Measurements from ENCODE around the gene LRRC3B. TPM values are rescaled to one million over a fixed set of nuclear protein-coding genes. Genes with fewer than 3 reads are reported as not detected.

Gene LRRC3B
- total RNA-seq, 2 experiments from 2014 or later = not detected

GRCh38 chr3:26715431-26715830, 92.9 kb downstream of the LRRC3B start:
- intact Hi-C loops (cut with micrococcal nuclease; ENCODE audit: unreplicated experiment) = no loop called here
- no peak for DNase-seq (ENCODE audit: low spot score)
- CTCF ChIA-PET (ENCODE audit: unreplicated experiment) = no interaction called here
- Histone ChIP-seq H3K27ac (ENCODE audit: low read depth, low read length, poor library complexity, severe bottlenecking) (no peak overlapping the region), H2AFZ (ENCODE audit: low read length) (no peak overlapping the region), H3K4me3 (ENCODE audit: low read depth, low read length, poor library complexity, severe bottlenecking) (no peak overlapping the region), H3K36me3 (ENCODE audit: insufficient read depth, low read length) (no peaks in the 10 kb centered on the region), H3K4me2 (ENCODE audit: low read length) (no peak overlapping the region), H4K20me1 (ENCODE audit: insufficient read depth, low read length) (no peaks in the 10 kb centered on the region), H3K9me2 (ENCODE audit: insufficient read depth, low read length) (no peaks in the 10 kb centered on the region), H3K9me3 (ENCODE audit: low read length) (no peaks in the 10 kb centered on the region), H3K79me2 (ENCODE audit: insufficient read depth, low read depth, low read length) (no peaks in the 10 kb centered on the region), H3K4me1 (ENCODE audit: insufficient read depth, low read length, poor library complexity, severe bottlenecking) (no peaks in the 10 kb centered on the region)
- BruUV-seq (replicated peaks) = no TSS peak
- POLR2A ChIA-PET = no interaction called here
- TF ChIP-seq CTCF (conservative IDR thresholded peaks at IDR 0.05; ENCODE audit: low read length) = no peak
- TF ChIP-seq EZH2phosphoT487 (IDR thresholded peaks at IDR 0.05; ENCODE audit: borderline replicate concordance, low read depth, low read length) = no peak

DNA sequence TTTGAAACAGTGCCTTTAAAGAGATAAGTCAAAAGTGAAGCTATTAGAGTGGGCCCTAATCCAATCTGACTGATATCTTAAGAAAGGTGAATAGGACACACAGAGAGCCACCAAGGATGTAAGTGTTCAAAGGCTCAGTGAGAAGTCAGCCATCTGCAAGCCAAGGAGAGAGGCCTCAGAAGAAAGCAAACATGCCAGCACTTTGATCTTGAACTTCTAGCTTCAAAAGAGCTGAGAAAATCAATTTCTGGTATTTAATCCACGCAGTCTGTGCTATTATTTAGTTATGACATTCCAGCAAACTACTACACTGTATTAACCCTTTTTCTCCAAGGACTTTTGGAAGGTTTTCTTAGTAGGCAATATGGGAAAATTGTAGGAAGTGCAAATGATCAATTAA, 95.7 kb downstream of the LRRC3B start:
- intact Hi-C loops (cut with micrococcal nuclease; ENCODE audit: unreplicated experiment) = no loop called here

More for the DNA sequence above, 95.7 kb downstream of the LRRC3B start:
- no peak for DNase-seq (ENCODE audit: low spot score)
- H3K4me3 ChIP-seq (ENCODE audit: low read depth, low read length, poor library complexity, severe bottlenecking) = no peak overlapping the region
- H3K9me3 ChIP-seq (ENCODE audit: low read length) = no peaks in the 10 kb centered on the region
- no peak overlapping the region for H2AFZ ChIP-seq (ENCODE audit: low read length)
- TF ChIP-seq EZH2phosphoT487 (IDR thresholded peaks at IDR 0.05; ENCODE audit: borderline replicate concordance, low read depth, low read length) = no peak
- TF ChIP-seq CTCF (conservative IDR thresholded peaks at IDR 0.05; ENCODE audit: low read length) = no peak
- no peaks in the 10 kb centered on the region for H3K9me2 ChIP-seq (ENCODE audit: insufficient read depth, low read length)
- POLR2A ChIA-PET = interaction anchor here (1.9 kb wide), 1 partner anchor 18 kb away, joined by 5 read pairs; no protein-coding TSS in a partner anchor
- CTCF ChIA-PET (ENCODE audit: unreplicated experiment) = no interaction called here
- no peaks in the 10 kb centered on the region for H3K36me3 ChIP-seq (ENCODE audit: insufficient read depth, low read length)
- no peak overlapping the region for H3K4me2 ChIP-seq (ENCODE audit: low read length)
- H3K79me2 ChIP-seq (ENCODE audit: insufficient read depth, low read depth, low read length) = no peaks in the 10 kb centered on the region
- no peak overlapping the region for H3K27ac ChIP-seq (ENCODE audit: low read depth, low read length, poor library complexity, severe bottlenecking)
- H4K20me1 ChIP-seq (ENCODE audit: insufficient read depth, low read length) = no peaks in the 10 kb centered on the region
- no TSS peak for BruUV-seq (replicated peaks)
- H3K4me1 ChIP-seq (ENCODE audit: insufficient read depth, low read length, poor library complexity, severe bottlenecking) = no peaks in the 10 kb centered on the region

Measured in OCI-LY7 (cell line).